NB4 (cell line): Measurements from ENCODE around the gene HYCC1.

Source experiments
- DNase-seq: peaks from one replicate; pipeline ENCODE4 v3.0.0; 2010; ENCODE audit warnings: low read depth
- H3K4me3 ChIP-seq: one replicate; pipeline ENCODE4 v1.5.1; 2011; ENCODE audit warnings: mild to moderate bottlenecking, low read depth, low read length, moderate library complexity
- CTCF ChIP-seq: IDR thresholded peaks from one replicate; pipeline ENCODE4 v1.5.1; 2012; ENCODE audit warnings: low read depth, low read length
- MAX ChIP-seq: IDR thresholded peaks from 2 replicates; pipeline ENCODE4 v1.6.1; 2011; ENCODE audit warnings: low read depth, low read length
- MYC ChIP-seq: IDR thresholded peaks from 2 replicates; pipeline ENCODE4 v1.6.1; 2011; ENCODE audit warnings: low read depth, low read length
- POLR2A ChIP-seq: IDR thresholded peaks from 2 replicates; pipeline ENCODE4 v1.6.1; 2011; ENCODE audit warnings: mild to moderate bottlenecking; ENCODE audit not compliant: insufficient read length; ENCODE audit errors: extremely low read depth

Gene HYCC1

GRCh38 chr7:23011222-23011924 lies 2.6 kb downstream of the HYCC1 start:
- TF ChIP-seq MYC (no peak), POLR2A (no peak)
- DNase-seq = peak; percentile 22
- peak overlapping the region; percentile 37 for H3K4me3 ChIP-seq

- no peak for DNase-seq
- no peak overlapping the region for H3K4me3 ChIP-seq
- TF ChIP-seq MAX (no peak), CTCF (no peak), POLR2A (no peak), MYC (no peak)
Measured at GRCh38 chr7:23009303-23009702, 4.6 kb downstream of the HYCC1 start.

GRCh38 chr7:23004247-23004520 lies 9.7 kb downstream of the HYCC1 start:
- H3K4me3 ChIP-seq = no peak overlapping the region
- no peak for DNase-seq
- TF ChIP-seq MYC (no peak), CTCF (no peak), MAX (no peak), POLR2A (no peak)

GRCh38 chr7:23003505-23004246 lies 10.3 kb downstream of the HYCC1 start:
- no peak for DNase-seq
- no peak for TF ChIP-seq POLR2A
- no peak for TF ChIP-seq MYC
- TF ChIP-seq CTCF = no peak
- no peak for TF ChIP-seq MAX
- H3K4me3 ChIP-seq = no peak overlapping the region

GRCh38 chr7:23002698-23003097 lies 11.2 kb downstream of the HYCC1 start:
- no peak for TF ChIP-seq POLR2A
- no peak for TF ChIP-seq MAX
- H3K4me3 ChIP-seq = no peak overlapping the region
- DNase-seq = no peak

GRCh38 chr7:23001610-23002009 lies 12.3 kb downstream of the HYCC1 start:
- TF ChIP-seq CTCF = no peak
- no peak for TF ChIP-seq MAX
- TF ChIP-seq MYC = no peak
- no peak for TF ChIP-seq POLR2A
- no peak overlapping the region for H3K4me3 ChIP-seq
- no peak for DNase-seq
